HEK293T (cell line): ENCODE data around the gene HERC2.

ENCODE experiments used
- CTBP1 ChIP-seq: fragments of 450-650 bp; IDR thresholded peaks from 2 replicates; pipeline ENCODE4 v1.6.1; 2016; ENCODE audit warnings: borderline replicate concordance
- ELF4 ChIP-seq: fragments of 450-650 bp; IDR thresholded peaks from 2 replicates; pipeline ENCODE4 v1.6.1; 2017; ENCODE audit warnings: antibody characterized with exemption
- FOXK2 ChIP-seq: fragments of 450-650 bp; IDR thresholded peaks from 2 replicates; pipeline ENCODE4 v1.6.1; 2016; ENCODE audit warnings: mild to moderate bottlenecking
- FOXM1 ChIP-seq: fragments of 450-650 bp; IDR thresholded peaks from 2 replicates; pipeline ENCODE4 v1.6.1; 2017; ENCODE audit warnings: mild to moderate bottlenecking, borderline replicate concordance
- L3MBTL2 ChIP-seq: fragments of 450-650 bp; conservative IDR thresholded peaks from 2 replicates; pipeline ENCODE4 v1.6.1; 2016; ENCODE audit warnings: mild to moderate bottlenecking
- SP1 ChIP-seq: fragments of 450-650 bp; IDR thresholded peaks from 2 replicates; pipeline ENCODE4 v1.6.1; 2017
- SUZ12 ChIP-seq: fragments of 450-650 bp; IDR thresholded peaks from 2 replicates; pipeline ENCODE4 v1.6.1; 2016; ENCODE audit warnings: mild to moderate bottlenecking
- TARDBP ChIP-seq: fragments of 450-650 bp; IDR thresholded peaks from 2 replicates; pipeline ENCODE4 v1.6.1; 2016
- ZNF384 ChIP-seq: fragments of 450-650 bp; IDR thresholded peaks from 2 replicates; pipeline ENCODE4 v1.6.1; 2016

- TF ChIP-seq TARDBP (no peak), SUZ12 (no peak), FOXM1 (no peak), SP1 (no peak), ZNF384 (no peak), L3MBTL2 (no peak), FOXK2 (no peak), CTBP1 (no peak), ELF4 (no peak)
Observed at GRCh38 chr15:28105224-28105791, 216.7 kb downstream of the HERC2 start.
